Neural cell (in vitro differentiated cells): Measurements from ENCODE around the gene SH3D19. TPM values are rescaled to one million over a fixed set of nuclear protein-coding genes. Genes with fewer than 3 reads are reported as not detected.

Experiments used
- H2AFZ ChIP-seq: fragments of 200-600, 300-800 bp; sonication (generic), shearing (Covaris generic); 2 replicates; pipeline ENCODE4 v1.6.0; 2014; ENCODE audit warnings: low read depth, mild to moderate bottlenecking, antibody characterized with exemption, low read length, moderate library complexity
- H3F3A ChIP-seq: fragments of 200-600 bp; shearing (Covaris generic); 2 replicates; pipeline ENCODE4 v1.6.1; 2016; ENCODE audit warnings: mild to moderate bottlenecking, moderate library complexity, mixed read lengths, antibody characterized with exemption, low read length; ENCODE audit not compliant: insufficient read depth, poor library complexity, severe bottlenecking
- H3K27ac ChIP-seq: fragments of 200-600, 300-800 bp; sonication (generic), shearing (Covaris generic); 2 replicates; pipeline ENCODE4 v1.5.1; 2014; ENCODE audit warnings: mild to moderate bottlenecking, low read length, moderate library complexity
- H3K27me3 ChIP-seq: fragments of 300-800, 200-600 bp; sonication (generic), shearing (Covaris generic); 2 replicates; pipeline ENCODE4 v1.6.0; 2014; ENCODE audit warnings: mild to moderate bottlenecking, low read depth, low read length, moderate library complexity; ENCODE audit not compliant: insufficient read depth
- H3K36me3 ChIP-seq: fragments of 300-800, 200-600 bp; sonication (generic), shearing (Covaris generic); 2 replicates; pipeline ENCODE4 v1.5.1; 2014; ENCODE audit warnings: mild to moderate bottlenecking, antibody characterized with exemption, low read length, moderate library complexity; ENCODE audit not compliant: insufficient read depth
- H3K4me2 ChIP-seq: fragments of 300-800, 200-600 bp; sonication (generic), shearing (Covaris generic); 2 replicates; pipeline ENCODE4 v1.6.0; 2014; ENCODE audit warnings: mild to moderate bottlenecking, low read length
- H3K4me3 ChIP-seq: fragments of 300-800, 200-600 bp; sonication (generic), shearing (Covaris generic); 2 replicates; pipeline ENCODE4 v1.5.1; 2014; ENCODE audit warnings: mild to moderate bottlenecking, low read length, moderate library complexity
- H3K79me2 ChIP-seq: fragments of 200-600 bp; shearing (Covaris generic); replicated peaks from 2 replicates; pipeline ENCODE4 v1.6.0; 2014; ENCODE audit warnings: mild to moderate bottlenecking, low read length, moderate library complexity; ENCODE audit not compliant: insufficient read depth
- H3K9ac ChIP-seq: fragments of 300-800, 200-600 bp; sonication (generic), shearing (Covaris generic); 2 replicates; pipeline ENCODE4 v1.6.1; 2016; ENCODE audit warnings: mild to moderate bottlenecking, low read length, mixed read lengths
- H3K9me2 ChIP-seq: fragments of 200-600 bp; shearing (Covaris generic); 2 replicates; pipeline ENCODE4 v1.6.1; 2016; ENCODE audit warnings: mild to moderate bottlenecking, low read length, mixed read lengths; ENCODE audit not compliant: insufficient read depth
- H3K9me3 ChIP-seq: fragments of 200-600, 300-800 bp; sonication (generic), shearing (Covaris generic); 2 replicates; pipeline ENCODE4 v1.6.1; 2016; ENCODE audit warnings: mild to moderate bottlenecking, mixed run types, low read length, moderate library complexity, mixed read lengths
- H4K20me1 ChIP-seq: fragments of 200-600 bp; shearing (Covaris generic); 2 replicates; pipeline ENCODE4 v1.6.1; 2016; ENCODE audit warnings: mild to moderate bottlenecking, mixed run types; ENCODE audit not compliant: insufficient read depth
- EP300 ChIP-seq: fragments of 450-650 bp; conservative IDR thresholded peaks from 2 replicates; pipeline ENCODE4 v1.6.1; 2014; ENCODE audit warnings: antibody characterized with exemption, mild to moderate bottlenecking, moderate library complexity; ENCODE audit not compliant: poor library complexity, severe bottlenecking
- EZH2 ChIP-seq: fragments of 200-600, 300-800 bp; shearing (Covaris generic), sonication (generic); IDR thresholded peaks from 2 replicates; pipeline ENCODE4 v1.6.1; 2014; ENCODE audit warnings: antibody characterized with exemption, low read length, borderline replicate concordance, mild to moderate bottlenecking; ENCODE audit not compliant: insufficient read depth, poor library complexity, severe bottlenecking
- MXI1 ChIP-seq: fragments of 450-650 bp; conservative IDR thresholded peaks from 2 replicates; pipeline ENCODE4 v1.6.1; 2014; ENCODE audit warnings: antibody characterized with exemption, mild to moderate bottlenecking; ENCODE audit not compliant: poor library complexity, severe bottlenecking
- POLR2AphosphoS5 ChIP-seq: IDR thresholded peaks from 2 replicates; pipeline ENCODE4 v1.6.1; 2012
- RAD21 ChIP-seq: fragments of 450-650 bp; conservative IDR thresholded peaks from 2 replicates; pipeline ENCODE4 v1.6.1; 2014; ENCODE audit warnings: antibody characterized with exemption, mild to moderate bottlenecking, moderate library complexity
- SMC3 ChIP-seq: fragments of 450-650 bp; conservative IDR thresholded peaks from 2 replicates; pipeline ENCODE4 v1.6.1; 2014; ENCODE audit warnings: antibody characterized with exemption, mild to moderate bottlenecking, moderate library complexity; ENCODE audit not compliant: poor library complexity
- TAF1 ChIP-seq: IDR thresholded peaks from 2 replicates; pipeline ENCODE4 v1.6.1; 2012; ENCODE audit warnings: low read depth
- polyA plus RNA-seq: library from polyadenylated mRNA; depleted of rRNA; stranded (reverse); fragments of >200 nt; gene quantifications from 2 replicates; pipeline ENCODE4 v1.2.3, GENCODE V29; 2014
- TF ChIP-seq, protein P1 (sequence below): IDR thresholded peaks from 2 replicates; pipeline ENCODE4 v1.6.1; 2012; ENCODE audit warnings: borderline replicate concordance
- TF ChIP-seq, protein P2 (sequence below): fragments of 450-650 bp; IDR thresholded peaks from 2 replicates; pipeline ENCODE4 v1.5.1; 2014; ENCODE audit warnings: antibody characterized with exemption, mild to moderate bottlenecking, moderate library complexity; ENCODE audit not compliant: poor library complexity, severe bottlenecking

SH3D19 gene
- polyA plus RNA-seq, 1 donor from 2014 or later, result 0.46 TPM

DNA sequence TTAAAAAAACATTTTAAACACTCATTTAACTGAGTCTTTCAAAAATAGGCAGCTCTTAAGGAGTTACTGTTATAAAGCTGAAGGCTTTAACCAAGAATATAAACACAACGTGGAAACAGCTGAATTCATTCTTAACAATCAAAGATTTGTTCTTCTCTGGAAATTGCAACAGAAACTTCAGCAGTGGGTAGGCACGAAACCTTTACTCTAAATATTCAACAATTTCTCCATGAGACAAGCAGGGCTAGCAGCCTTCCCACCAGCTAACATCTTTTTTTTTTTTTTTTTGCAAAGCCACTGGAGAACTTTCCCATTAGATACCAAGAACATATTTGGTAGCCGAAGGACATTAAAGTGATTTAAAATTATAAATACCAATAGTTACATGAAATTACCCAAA lies 126.7 kb downstream of the SH3D19 start:
- no peak overlapping the region for H2AFZ ChIP-seq

DNA sequence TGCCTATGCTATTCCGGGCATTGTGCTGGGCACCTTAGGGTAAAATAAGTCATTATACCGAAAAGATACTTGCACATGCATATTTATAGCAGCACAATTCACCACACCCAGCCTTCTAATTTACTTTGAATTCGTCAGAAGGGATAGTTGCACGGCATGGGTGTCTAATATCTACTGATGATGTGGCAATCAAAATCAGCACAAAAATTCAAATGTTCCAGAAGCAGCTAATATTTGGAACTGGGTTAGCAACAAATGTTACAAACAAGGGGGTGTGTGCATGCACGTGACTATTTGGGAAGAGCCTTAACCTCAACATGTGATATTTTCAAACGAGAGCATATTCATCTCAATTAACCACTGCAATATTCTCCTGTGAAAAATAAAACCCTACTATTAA lies 128.2 kb downstream of the SH3D19 start:
- Histone ChIP-seq H4K20me1 (no peaks in the 10 kb centered on the region), H3K9me2 (no peaks in the 10 kb centered on the region), H3K79me2 (no peaks in the 10 kb centered on the region), H3K27ac (no peak overlapping the region), H3K9ac (no peak overlapping the region), H2AFZ (no peak overlapping the region), H3K27me3 (no peaks in the 10 kb centered on the region), H3K4me2 (no peak overlapping the region), H3K36me3 (no peaks in the 10 kb centered on the region), H3K9me3 (no peaks in the 10 kb centered on the region), H3F3A (no peaks in the 10 kb centered on the region), H3K4me3 (no peak overlapping the region)
- TF ChIP-seq EZH2 (no peak), MXI1 (no peak), SMC3 (no peak), RAD21 (no peak)
- TF ChIP-seq, protein P1, sequence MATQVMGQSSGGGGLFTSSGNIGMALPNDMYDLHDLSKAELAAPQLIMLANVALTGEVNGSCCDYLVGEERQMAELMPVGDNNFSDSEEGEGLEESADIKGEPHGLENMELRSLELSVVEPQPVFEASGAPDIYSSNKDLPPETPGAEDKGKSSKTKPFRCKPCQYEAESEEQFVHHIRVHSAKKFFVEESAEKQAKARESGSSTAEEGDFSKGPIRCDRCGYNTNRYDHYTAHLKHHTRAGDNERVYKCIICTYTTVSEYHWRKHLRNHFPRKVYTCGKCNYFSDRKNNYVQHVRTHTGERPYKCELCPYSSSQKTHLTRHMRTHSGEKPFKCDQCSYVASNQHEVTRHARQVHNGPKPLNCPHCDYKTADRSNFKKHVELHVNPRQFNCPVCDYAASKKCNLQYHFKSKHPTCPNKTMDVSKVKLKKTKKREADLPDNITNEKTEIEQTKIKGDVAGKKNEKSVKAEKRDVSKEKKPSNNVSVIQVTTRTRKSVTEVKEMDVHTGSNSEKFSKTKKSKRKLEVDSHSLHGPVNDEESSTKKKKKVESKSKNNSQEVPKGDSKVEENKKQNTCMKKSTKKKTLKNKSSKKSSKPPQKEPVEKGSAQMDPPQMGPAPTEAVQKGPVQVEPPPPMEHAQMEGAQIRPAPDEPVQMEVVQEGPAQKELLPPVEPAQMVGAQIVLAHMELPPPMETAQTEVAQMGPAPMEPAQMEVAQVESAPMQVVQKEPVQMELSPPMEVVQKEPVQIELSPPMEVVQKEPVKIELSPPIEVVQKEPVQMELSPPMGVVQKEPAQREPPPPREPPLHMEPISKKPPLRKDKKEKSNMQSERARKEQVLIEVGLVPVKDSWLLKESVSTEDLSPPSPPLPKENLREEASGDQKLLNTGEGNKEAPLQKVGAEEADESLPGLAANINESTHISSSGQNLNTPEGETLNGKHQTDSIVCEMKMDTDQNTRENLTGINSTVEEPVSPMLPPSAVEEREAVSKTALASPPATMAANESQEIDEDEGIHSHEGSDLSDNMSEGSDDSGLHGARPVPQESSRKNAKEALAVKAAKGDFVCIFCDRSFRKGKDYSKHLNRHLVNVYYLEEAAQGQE, result no peak

More for the DNA sequence above, 126.7 kb downstream of the SH3D19 start:
- Histone ChIP-seq H3F3A (no peaks in the 10 kb centered on the region), H3K36me3 (no peaks in the 10 kb centered on the region), H3K27ac (no peak overlapping the region), H3K9ac (no peak overlapping the region), H3K4me2 (no peak overlapping the region), H3K9me2 (no peaks in the 10 kb centered on the region), H3K79me2 (no peaks in the 10 kb centered on the region), H3K27me3 (no peaks in the 10 kb centered on the region), H3K9me3 (no peaks in the 10 kb centered on the region), H4K20me1 (no peaks in the 10 kb centered on the region), H3K4me3 (no peak overlapping the region)
- no peak for TF ChIP-seq POLR2AphosphoS5
- TF ChIP-seq SMC3, result no peak
- TF ChIP-seq RAD21, result no peak
- TF ChIP-seq TAF1, result no peak
- TF ChIP-seq, protein P1, result no peak

DNA sequence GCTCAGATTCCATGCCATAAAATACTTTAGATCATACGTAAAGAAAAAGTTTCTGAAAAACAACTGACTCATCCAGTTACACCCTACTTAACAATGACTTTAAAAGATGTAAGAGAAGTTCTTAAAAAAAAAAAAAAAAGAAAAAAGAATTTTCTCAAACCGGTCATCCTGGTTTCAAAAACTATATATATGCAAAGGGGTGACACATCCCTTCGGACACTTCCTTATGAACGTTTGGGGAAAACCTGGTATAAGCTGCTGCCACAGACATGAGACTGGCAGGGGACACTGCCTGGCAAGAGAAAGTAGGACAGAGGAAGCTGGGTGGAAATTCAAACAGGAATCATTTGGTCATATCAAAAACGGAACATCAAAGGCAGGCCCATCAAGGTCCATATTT lies 129.6 kb downstream of the SH3D19 start:
- Histone ChIP-seq H3K9me3 (no peaks in the 10 kb centered on the region), H2AFZ (no peak overlapping the region), H3K4me3 (no peak overlapping the region), H3F3A (no peaks in the 10 kb centered on the region), H3K4me2 (no peak overlapping the region), H3K27ac (no peak overlapping the region), H3K79me2 (no peaks in the 10 kb centered on the region), H3K9ac (no peak overlapping the region), H3K36me3 (no peaks in the 10 kb centered on the region), H3K9me2 (no peaks in the 10 kb centered on the region), H3K27me3 (no peaks in the 10 kb centered on the region), H4K20me1 (no peaks in the 10 kb centered on the region)
- TF ChIP-seq, protein P1, result no peak
- TF ChIP-seq, protein P2, sequence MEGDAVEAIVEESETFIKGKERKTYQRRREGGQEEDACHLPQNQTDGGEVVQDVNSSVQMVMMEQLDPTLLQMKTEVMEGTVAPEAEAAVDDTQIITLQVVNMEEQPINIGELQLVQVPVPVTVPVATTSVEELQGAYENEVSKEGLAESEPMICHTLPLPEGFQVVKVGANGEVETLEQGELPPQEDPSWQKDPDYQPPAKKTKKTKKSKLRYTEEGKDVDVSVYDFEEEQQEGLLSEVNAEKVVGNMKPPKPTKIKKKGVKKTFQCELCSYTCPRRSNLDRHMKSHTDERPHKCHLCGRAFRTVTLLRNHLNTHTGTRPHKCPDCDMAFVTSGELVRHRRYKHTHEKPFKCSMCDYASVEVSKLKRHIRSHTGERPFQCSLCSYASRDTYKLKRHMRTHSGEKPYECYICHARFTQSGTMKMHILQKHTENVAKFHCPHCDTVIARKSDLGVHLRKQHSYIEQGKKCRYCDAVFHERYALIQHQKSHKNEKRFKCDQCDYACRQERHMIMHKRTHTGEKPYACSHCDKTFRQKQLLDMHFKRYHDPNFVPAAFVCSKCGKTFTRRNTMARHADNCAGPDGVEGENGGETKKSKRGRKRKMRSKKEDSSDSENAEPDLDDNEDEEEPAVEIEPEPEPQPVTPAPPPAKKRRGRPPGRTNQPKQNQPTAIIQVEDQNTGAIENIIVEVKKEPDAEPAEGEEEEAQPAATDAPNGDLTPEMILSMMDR, result no peak
- TF ChIP-seq POLR2AphosphoS5 (no peak), EZH2 (no peak), TAF1 (no peak), RAD21 (no peak), SMC3 (no peak), MXI1 (no peak), EP300 (no peak)
